ENCODE data around the gene HIVEP2. TPM values are rescaled to one million over a fixed set of nuclear protein-coding genes. Genes with fewer than 3 reads are reported as not detected.

The HIVEP2 gene
- total and polyA plus RNA-seq, 2 of the 4 experiments (the other 2 are of a cell fraction), result 4.3 to 11.3 TPM

DNA sequence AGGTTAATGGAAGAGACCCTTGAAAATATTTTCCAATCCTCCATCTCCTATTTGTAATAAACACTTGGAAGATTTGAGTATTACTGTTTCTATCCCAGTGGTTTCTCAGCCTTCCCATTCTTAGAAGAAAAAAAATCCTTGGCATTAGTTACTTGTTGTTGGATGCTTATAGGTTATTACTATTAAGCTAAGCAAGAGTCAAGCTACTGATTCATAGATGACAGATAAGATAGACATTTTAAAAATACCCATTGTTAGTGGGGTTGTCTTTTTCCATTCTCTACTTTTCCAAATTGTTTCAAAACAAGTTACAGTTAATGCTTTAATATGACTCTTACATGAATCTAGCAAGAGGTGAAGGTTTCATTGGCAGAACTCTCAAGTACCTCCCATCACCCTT is 158.5 kb downstream of the HIVEP2 start:
- dilution Hi-C loops (cut with HindIII; ENCODE audit: low sequenced_read_pairs, unreplicated experiment), result no loop called here
- H3K56ac ChIP-seq (ENCODE audit: extremely low read depth, insufficient read depth, low read length), result no peak overlapping the region
- in situ Hi-C loops (cut with MboI; ENCODE audit: low sequenced_read_pairs), result no loop called here

More for the DNA sequence above, 158.5 kb downstream of the HIVEP2 start:
- ChIA-PET POLR2A (ENCODE audit: unreplicated experiment) (no interaction called here), CTCF (interaction anchor here (1.1 kb wide), 1 partner anchor 106 kb away, joined by 3 read pairs; no protein-coding TSS in a partner anchor)
- no peak overlapping the region for H3K14ac ChIP-seq (replicated peaks; ENCODE audit: low read depth, low read length)
- H3K9ac ChIP-seq (ENCODE audit: low read depth, low read length), result no peak overlapping the region
- H3K27ac ChIP-seq (ENCODE audit: insufficient read depth, low read length), result no peak overlapping the region
- no peak overlapping the region for H2BK5ac ChIP-seq (ENCODE audit: low read depth, low read length, poor library complexity, severe bottlenecking)
- H3K36me3 ChIP-seq (ENCODE audit: control insufficient read depth, insufficient read depth, low read length), result no peaks in the 10 kb centered on the region
- intact Hi-C loops (cut with micrococcal nuclease), result no loop called here
- H4K20me1 ChIP-seq (ENCODE audit: insufficient read depth, low read length), result no peaks in the 10 kb centered on the region
- H4K5ac ChIP-seq (ENCODE audit: low read depth, low read length), result no peak overlapping the region
- no peak for ATAC-seq (ENCODE audit: low read depth)
- no peak overlapping the region for H4K8ac ChIP-seq (ENCODE audit: low read depth in 2 of 2, low read length in 2 of 2)
- no peak overlapping the region for H2BK20ac ChIP-seq (ENCODE audit: low read depth, low read length)
- no peak overlapping the region for H2BK120ac ChIP-seq (ENCODE audit: low read depth, low read length)
- no peak for TF ChIP-seq SMC3 (IDR thresholded peaks at IDR 0.05; ENCODE audit: low read depth, low read length)
- TF ChIP-seq MAFK (IDR thresholded peaks at IDR 0.05; ENCODE audit: low read depth, low read length), result no peak
- no peak for TF ChIP-seq RAD21 (IDR thresholded peaks at IDR 0.05; ENCODE audit: low read length)
- no peak for TF ChIP-seq FOS (IDR thresholded peaks at IDR 0.05; ENCODE audit: low read depth, low read length)
- no peak for TF ChIP-seq RCOR1 (IDR thresholded peaks at IDR 0.05; ENCODE audit: insufficient replicate concordance, low read length)
- TF ChIP-seq POLR2A (IDR thresholded peaks at IDR 0.05; ENCODE audit: low read depth, low read length), result no peak
- no peak for TF ChIP-seq CHD1 (IDR thresholded peaks at IDR 0.05; ENCODE audit: low read depth, low read length)
- TF ChIP-seq MAZ (IDR thresholded peaks at IDR 0.05; ENCODE audit: borderline replicate concordance, low read depth, low read length), result no peak
- TF ChIP-seq, protein P1, sequence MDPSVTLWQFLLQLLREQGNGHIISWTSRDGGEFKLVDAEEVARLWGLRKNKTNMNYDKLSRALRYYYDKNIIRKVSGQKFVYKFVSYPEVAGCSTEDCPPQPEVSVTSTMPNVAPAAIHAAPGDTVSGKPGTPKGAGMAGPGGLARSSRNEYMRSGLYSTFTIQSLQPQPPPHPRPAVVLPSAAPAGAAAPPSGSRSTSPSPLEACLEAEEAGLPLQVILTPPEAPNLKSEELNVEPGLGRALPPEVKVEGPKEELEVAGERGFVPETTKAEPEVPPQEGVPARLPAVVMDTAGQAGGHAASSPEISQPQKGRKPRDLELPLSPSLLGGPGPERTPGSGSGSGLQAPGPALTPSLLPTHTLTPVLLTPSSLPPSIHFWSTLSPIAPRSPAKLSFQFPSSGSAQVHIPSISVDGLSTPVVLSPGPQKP (IDR thresholded peaks at IDR 0.05; ENCODE audit: borderline replicate concordance, low read depth, low read length), result no peak
- no peak for TF ChIP-seq RFX5 (IDR thresholded peaks at IDR 0.05; ENCODE audit: low read depth, low read length)
- TF ChIP-seq, protein P2, sequence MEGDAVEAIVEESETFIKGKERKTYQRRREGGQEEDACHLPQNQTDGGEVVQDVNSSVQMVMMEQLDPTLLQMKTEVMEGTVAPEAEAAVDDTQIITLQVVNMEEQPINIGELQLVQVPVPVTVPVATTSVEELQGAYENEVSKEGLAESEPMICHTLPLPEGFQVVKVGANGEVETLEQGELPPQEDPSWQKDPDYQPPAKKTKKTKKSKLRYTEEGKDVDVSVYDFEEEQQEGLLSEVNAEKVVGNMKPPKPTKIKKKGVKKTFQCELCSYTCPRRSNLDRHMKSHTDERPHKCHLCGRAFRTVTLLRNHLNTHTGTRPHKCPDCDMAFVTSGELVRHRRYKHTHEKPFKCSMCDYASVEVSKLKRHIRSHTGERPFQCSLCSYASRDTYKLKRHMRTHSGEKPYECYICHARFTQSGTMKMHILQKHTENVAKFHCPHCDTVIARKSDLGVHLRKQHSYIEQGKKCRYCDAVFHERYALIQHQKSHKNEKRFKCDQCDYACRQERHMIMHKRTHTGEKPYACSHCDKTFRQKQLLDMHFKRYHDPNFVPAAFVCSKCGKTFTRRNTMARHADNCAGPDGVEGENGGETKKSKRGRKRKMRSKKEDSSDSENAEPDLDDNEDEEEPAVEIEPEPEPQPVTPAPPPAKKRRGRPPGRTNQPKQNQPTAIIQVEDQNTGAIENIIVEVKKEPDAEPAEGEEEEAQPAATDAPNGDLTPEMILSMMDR (conservative IDR thresholded peaks at IDR 0.05; ENCODE audit: low read depth, low read length), result no peak
- TF ChIP-seq BHLHE40 (IDR thresholded peaks at IDR 0.05; ENCODE audit: low read depth, low read length), result no peak
- TF ChIP-seq NFE2L2 (IDR thresholded peaks at IDR 0.05; ENCODE audit: low read depth, low read length), result no peak
- no peak for TF ChIP-seq MXI1 (IDR thresholded peaks at IDR 0.05; ENCODE audit: borderline replicate concordance, low read depth, low read length)
- TF ChIP-seq, protein P3, sequence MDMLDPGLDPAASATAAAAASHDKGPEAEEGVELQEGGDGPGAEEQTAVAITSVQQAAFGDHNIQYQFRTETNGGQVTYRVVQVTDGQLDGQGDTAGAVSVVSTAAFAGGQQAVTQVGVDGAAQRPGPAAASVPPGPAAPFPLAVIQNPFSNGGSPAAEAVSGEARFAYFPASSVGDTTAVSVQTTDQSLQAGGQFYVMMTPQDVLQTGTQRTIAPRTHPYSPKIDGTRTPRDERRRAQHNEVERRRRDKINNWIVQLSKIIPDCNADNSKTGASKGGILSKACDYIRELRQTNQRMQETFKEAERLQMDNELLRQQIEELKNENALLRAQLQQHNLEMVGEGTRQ (IDR thresholded peaks at IDR 0.05; ENCODE audit: low read depth, low read length), result no peak
- no peak for TF ChIP-seq CEBPB (IDR thresholded peaks at IDR 0.05; ENCODE audit: low read depth, low read length)
- no peak overlapping the region for H3K4me2 ChIP-seq (ENCODE audit: low read depth, low read length)
- no peak overlapping the region for H2BK15ac ChIP-seq (ENCODE audit: low read depth, low read length)
- no peaks in the 10 kb centered on the region; the same call in 1 of the 2 replicates for H3K4me1 ChIP-seq (ENCODE audit: control insufficient read depth, insufficient read depth, low read length)
- no peak overlapping the region for H3K4me3 ChIP-seq (ENCODE audit: insufficient read depth, low read depth, low read length)
- H3K27me3 ChIP-seq (ENCODE audit: control insufficient read depth, insufficient read depth, low read length), result no peaks in the 10 kb centered on the region
- no peak overlapping the region for H2AK5ac ChIP-seq (ENCODE audit: low read depth, low read length)
- H4K91ac ChIP-seq (ENCODE audit: insufficient read depth, low read depth, low read length), result no peak overlapping the region
- H3K79me1 ChIP-seq (ENCODE audit: low read depth in 1 of 2, low read length in 2 of 2), result peaks cover 14 to 15% of the 10 kb centered on the region in 2 experiments
- no peaks in the 10 kb centered on the region for H3K9me1 ChIP-seq (ENCODE audit: insufficient read depth, low read length)
- no TSS peak for BruUV-seq (replicated peaks)
- H3K23ac ChIP-seq (ENCODE audit: low read depth, low read length), result no peak overlapping the region
- H3K9me3 ChIP-seq (ENCODE audit: control insufficient read depth, insufficient read depth, low read length), result no peaks in the 10 kb centered on the region
- no peak overlapping the region for H2AK9ac ChIP-seq (replicated peaks; ENCODE audit: low read depth, low read length, poor library complexity)
- no peak overlapping the region for H3K18ac ChIP-seq (ENCODE audit: low read depth, low read length)
- DNase-seq, result peak; percentile 15
- no peak overlapping the region for H3K4ac ChIP-seq (ENCODE audit: low read depth, low read length)
- H2AFZ ChIP-seq (replicated peaks; ENCODE audit: low read length, poor library complexity), result no peak overlapping the region
